BJ (cell line): ENCODE measurements around the gene EBLN2. TPM values are rescaled to one million over a fixed set of nuclear protein-coding genes. Genes with fewer than 3 reads are reported as not detected.

Source experiments
- CTCF ChIA-PET: fragments of 350-600 bp; formaldehyde crosslinking; extraction: SDS; loops from one replicate; lab custom pipeline; 2021; ENCODE audit warnings: antibody characterized with exemption, inconsistent platforms; lab: Yijun Ruan, JAX
- POLR2A ChIA-PET: fragments of 300-600 bp; sonication (Branson Sonifier 250); formaldehyde crosslinking; extraction: SDS; loops from one replicate; lab custom pipeline; 2021; ENCODE audit warnings: antibody characterized with exemption; lab: Charles Lee
- DNase-seq: peaks from one replicate; pipeline ENCODE4 v3.0.0-alpha.2; 2011; ENCODE audit warnings: low read depth
- H3K27me3 ChIP-seq: 2 replicates; pipeline ENCODE4 v1.6.0; 2011; ENCODE audit warnings: low read length; ENCODE audit not compliant: control insufficient read depth, insufficient read depth
- H3K36me3 ChIP-seq: 2 replicates; pipeline ENCODE4 v1.5.1; 2011; ENCODE audit warnings: low read length; ENCODE audit not compliant: control insufficient read depth, insufficient read depth
- H3K4me3 ChIP-seq: 2 replicates; pipeline ENCODE4 v1.5.1; 2011; ENCODE audit warnings: low read depth, mild to moderate bottlenecking, control low read depth, low read length
- CTCF ChIP-seq: IDR thresholded peaks from 2 replicates; pipeline ENCODE4 v1.5.1; 2011; ENCODE audit warnings: low read depth, mild to moderate bottlenecking, control low read depth, inconsistent platforms, low read length, moderate library complexity; ENCODE audit not compliant: insufficient read depth
- polyA plus RNA-seq: library from polyadenylated mRNA; depleted of rRNA; stranded (reverse); fragments of >200 nt; gene quantifications from 2 replicates; pipeline ENCODE4 v1.2.3, GENCODE V29; 2011

The EBLN2 gene
- polyA plus RNA-seq, 1 experiment: 1.0 TPM

GRCh38 chr3:73069775-73070444, 8.5 kb downstream of the EBLN2 start:
- no peak for DNase-seq
- ChIA-PET POLR2A (no interaction called here), CTCF (no interaction called here)
- Histone ChIP-seq H3K4me3 (no peak overlapping the region), H3K27me3 (no peaks in the 10 kb centered on the region), H3K36me3 (no peaks in the 10 kb centered on the region)
- TF ChIP-seq CTCF: no peak

DNA sequence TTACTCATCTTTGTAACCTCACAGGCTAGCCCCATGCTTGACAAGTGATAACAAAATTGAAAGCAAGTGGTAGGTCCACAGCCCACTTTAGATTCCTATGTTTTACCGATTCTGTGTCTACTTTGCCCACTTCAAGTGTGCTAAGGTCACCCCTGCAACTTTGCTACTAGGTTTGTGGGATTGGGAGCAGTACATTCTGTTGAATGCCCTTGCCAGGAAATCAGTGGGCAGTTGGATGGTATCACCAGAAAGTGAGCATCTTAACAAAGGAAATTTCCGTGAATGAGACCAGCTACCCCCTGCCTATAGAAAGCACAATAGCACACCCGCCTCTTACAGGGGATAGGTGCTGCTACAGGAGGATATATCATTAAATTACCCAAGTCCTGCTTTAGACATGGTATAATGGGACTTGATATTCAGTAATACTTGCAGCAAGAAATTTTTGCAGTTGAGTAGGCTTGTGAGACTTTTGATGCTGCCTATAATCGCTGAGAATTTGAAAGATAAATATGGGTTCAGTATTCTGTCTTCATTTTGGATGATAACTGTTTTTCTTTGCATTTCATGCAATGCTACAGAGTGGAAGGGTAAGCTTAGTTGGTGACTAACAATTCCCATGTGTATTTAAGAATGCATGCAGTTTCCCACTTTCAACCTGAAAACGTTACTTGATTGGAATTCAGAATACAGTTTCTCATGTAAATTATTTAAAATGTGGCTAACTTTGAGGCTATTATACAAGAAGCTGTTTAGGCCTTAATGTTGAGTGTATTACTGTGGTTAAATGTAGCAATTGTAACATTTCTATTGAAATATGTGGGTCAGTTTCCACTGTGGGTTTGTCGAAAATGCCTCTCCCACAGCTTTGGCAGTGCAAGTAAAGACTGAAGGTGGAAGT, 9.5 kb downstream of the EBLN2 start:
- peak; percentile 41 for DNase-seq
- ChIA-PET CTCF (interaction anchor here (0.8 to 1.2 kb wide), 2 partner anchors 131 to 163 kb away, joined by 3 read pairs; no protein-coding TSS in a partner anchor), POLR2A (interaction anchor here (0.6 kb wide), 1 partner anchor 14 kb away, joined by 5 read pairs; no protein-coding TSS in a partner anchor)
- no peak overlapping the region for H3K4me3 ChIP-seq
- TF ChIP-seq CTCF: no peak
- H3K27me3 ChIP-seq: no peaks in the 10 kb centered on the region
- no peaks in the 10 kb centered on the region for H3K36me3 ChIP-seq

GRCh38 chr3:73071952-73072351, 10.5 kb downstream of the EBLN2 start:
- no peak for TF ChIP-seq CTCF
- Histone ChIP-seq H3K36me3 (no peaks in the 10 kb centered on the region), H3K27me3 (no peaks in the 10 kb centered on the region), H3K4me3 (no peak overlapping the region)
- no peak for DNase-seq
- POLR2A ChIA-PET: no interaction called here
- CTCF ChIA-PET: interaction anchor here (1.2 kb wide), 1 partner anchor 132 kb away, joined by 3 read pairs; no protein-coding TSS in a partner anchor

DNA sequence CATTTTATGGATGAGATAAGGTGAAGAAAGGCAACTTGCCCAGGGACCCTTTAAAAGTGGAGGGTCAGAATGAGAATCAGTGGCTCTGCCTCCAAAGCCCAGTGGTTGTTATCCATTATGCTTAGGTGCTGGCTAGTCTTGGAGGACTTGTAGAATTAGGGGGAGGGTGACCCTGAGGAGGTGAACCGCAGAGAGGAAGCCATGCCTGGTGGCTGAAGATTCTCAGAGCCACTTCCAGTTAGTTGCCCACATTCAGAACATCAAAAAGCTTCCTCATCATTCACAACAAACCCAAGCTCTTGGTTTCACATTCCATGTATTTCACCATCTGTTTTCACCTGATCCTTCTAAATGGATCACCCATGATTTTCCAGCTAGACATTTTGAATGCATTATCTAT, 11.2 kb downstream of the EBLN2 start:
- TF ChIP-seq CTCF: no peak
- H3K4me3 ChIP-seq: no peak overlapping the region
- no peak for DNase-seq
- CTCF ChIA-PET: interaction anchor here (0.6 to 1.2 kb wide), 4 partner anchors 13 to 23 kb away, joined by 3 to 5 read pairs (median 3); no protein-coding TSS in a partner anchor
- POLR2A ChIA-PET: no interaction called here
- no peaks in the 10 kb centered on the region for H3K36me3 ChIP-seq
- no peaks in the 10 kb centered on the region for H3K27me3 ChIP-seq
